GM12864 (cell line): Measurements from ENCODE around the gene SCN8A.
"Not testable (repeated sequence)": the region's sequence is repeated elsewhere in the genome, so short reads cannot be mapped to it uniquely, and the experiment has no call there.

Experiments
- DNase-seq: peaks from one replicate; pipeline ENCODE4 v3.0.0-alpha.2; 2011; ENCODE audit warnings: low read depth
- H3K4me3 ChIP-seq: 2 replicates; pipeline ENCODE4 v1.5.1; 2011; ENCODE audit warnings: mild to moderate bottlenecking, low read depth, low read length, control low read depth
- CTCF ChIP-seq: IDR thresholded peaks from 2 replicates; pipeline ENCODE4 v1.5.1; 2011; ENCODE audit warnings: low read depth, mild to moderate bottlenecking, moderate library complexity, low read length, control low read depth, inconsistent platforms; ENCODE audit errors: missing control alignments

The SCN8A gene

GRCh38 chr12:51785906-51786305 is 194.9 kb downstream of the SCN8A start:
- DNase-seq = no peak
- H3K4me3 ChIP-seq = no peak overlapping the region
- no peak for TF ChIP-seq CTCF

- no peak for DNase-seq
These were observed 197.8 kb downstream of the SCN8A start for GRCh38 chr12:51788876-51789275.

GRCh38 chr12:51792417-51792816 is 201.4 kb downstream of the SCN8A start:
- no peak for DNase-seq

More at GRCh38 chr12:51788876-51789275, 197.8 kb downstream of the SCN8A start:
- no peak for TF ChIP-seq CTCF
- H3K4me3 ChIP-seq = no peak overlapping the region

GRCh38 chr12:51793201-51793600 is 202.2 kb downstream of the SCN8A start:
- no peak for DNase-seq
- no peak overlapping the region for H3K4me3 ChIP-seq
- no peak for TF ChIP-seq CTCF

More at GRCh38 chr12:51792417-51792816, 201.4 kb downstream of the SCN8A start:
- TF ChIP-seq CTCF = no peak
- H3K4me3 ChIP-seq = no peak overlapping the region

- TF ChIP-seq CTCF = no peak
- DNase-seq = no peak
- H3K4me3 ChIP-seq = no peak overlapping the region
These were observed 206.3 kb downstream of the SCN8A start for GRCh38 chr12:51797301-51797700.

- DNase-seq, H3K4me3 ChIP-seq: not testable (repeated sequence)
These were observed 207.0 kb downstream of the SCN8A start for GRCh38 chr12:51798051-51798450.

GRCh38 chr12:51798501-51798900 is 207.5 kb downstream of the SCN8A start:
- DNase-seq = no peak
- no peak for TF ChIP-seq CTCF
- no peak overlapping the region for H3K4me3 ChIP-seq
